Measurements from ENCODE around the gene VRK1.

The VRK1 gene

DNA sequence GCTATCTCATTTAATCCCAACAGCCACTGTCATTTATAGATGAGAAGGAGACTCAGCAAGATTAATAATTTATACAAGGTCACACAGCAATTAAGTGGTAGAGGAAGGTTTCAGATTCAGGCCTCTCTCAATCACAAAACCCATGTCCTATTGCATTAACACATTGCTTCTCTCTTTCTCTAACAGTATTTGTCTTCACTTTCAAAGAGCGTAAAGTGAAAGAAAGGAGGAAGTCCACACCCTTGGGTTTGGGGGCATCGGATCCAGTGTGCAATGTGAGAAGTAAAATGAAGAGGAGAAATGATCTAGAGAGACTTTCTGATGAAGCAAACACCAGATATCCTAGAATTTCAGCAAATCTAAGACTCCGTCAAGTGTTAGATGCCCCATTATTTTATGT lies 7.0 kb upstream of the VRK1 start:
- no peak for DNase-seq (ENCODE audit: low spot score)
- TF ChIP-seq, protein P1, sequence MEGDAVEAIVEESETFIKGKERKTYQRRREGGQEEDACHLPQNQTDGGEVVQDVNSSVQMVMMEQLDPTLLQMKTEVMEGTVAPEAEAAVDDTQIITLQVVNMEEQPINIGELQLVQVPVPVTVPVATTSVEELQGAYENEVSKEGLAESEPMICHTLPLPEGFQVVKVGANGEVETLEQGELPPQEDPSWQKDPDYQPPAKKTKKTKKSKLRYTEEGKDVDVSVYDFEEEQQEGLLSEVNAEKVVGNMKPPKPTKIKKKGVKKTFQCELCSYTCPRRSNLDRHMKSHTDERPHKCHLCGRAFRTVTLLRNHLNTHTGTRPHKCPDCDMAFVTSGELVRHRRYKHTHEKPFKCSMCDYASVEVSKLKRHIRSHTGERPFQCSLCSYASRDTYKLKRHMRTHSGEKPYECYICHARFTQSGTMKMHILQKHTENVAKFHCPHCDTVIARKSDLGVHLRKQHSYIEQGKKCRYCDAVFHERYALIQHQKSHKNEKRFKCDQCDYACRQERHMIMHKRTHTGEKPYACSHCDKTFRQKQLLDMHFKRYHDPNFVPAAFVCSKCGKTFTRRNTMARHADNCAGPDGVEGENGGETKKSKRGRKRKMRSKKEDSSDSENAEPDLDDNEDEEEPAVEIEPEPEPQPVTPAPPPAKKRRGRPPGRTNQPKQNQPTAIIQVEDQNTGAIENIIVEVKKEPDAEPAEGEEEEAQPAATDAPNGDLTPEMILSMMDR (IDR thresholded peaks at IDR 0.05; ENCODE audit: extremely low read depth, missing control alignments) = no peak

DNA sequence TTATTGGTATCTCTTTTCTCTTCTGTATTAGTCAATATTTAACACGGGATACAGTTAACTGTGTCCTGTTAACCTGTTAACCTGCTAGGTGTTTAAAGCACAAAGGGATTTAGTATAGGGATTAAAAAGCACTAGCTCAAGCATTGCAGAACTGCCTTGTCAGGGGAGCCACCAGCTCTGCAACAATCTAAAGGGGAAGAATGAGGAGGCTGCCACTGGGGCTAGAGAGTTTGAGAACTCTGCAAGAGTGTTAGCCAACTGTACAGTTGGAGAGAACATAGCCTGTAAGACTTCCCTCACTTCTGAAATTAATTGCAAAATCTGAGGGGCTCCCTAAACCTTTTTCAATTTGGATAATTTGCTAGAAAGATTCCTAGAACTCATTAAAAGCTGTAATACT lies 6.5 kb upstream of the VRK1 start:
- TF ChIP-seq, protein P1 (IDR thresholded peaks at IDR 0.05; ENCODE audit: extremely low read depth, missing control alignments) = no peak
- DNase-seq (ENCODE audit: low spot score) = no peak

DNA sequence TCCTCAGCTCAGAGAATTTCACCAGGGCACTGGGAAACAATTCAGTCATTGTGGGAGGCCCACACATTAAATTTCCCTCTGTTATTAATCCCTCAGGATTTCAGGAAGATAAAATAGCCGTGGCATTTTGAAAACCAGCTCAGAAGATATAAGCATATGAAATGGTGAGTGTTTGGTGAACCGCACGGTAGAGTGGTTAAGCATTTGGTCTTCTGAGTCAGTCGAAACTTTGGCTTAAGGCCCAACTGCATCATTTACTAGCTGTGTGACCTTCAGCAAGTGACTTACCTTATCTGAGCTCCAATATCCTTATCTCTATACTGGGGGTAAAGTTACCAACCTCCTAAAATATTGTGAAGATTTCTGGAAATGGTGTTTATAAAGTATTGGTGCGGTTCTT lies 5.2 kb upstream of the VRK1 start:
- DNase-seq (ENCODE audit: low spot score) = no peak
- TF ChIP-seq, protein P1 (IDR thresholded peaks at IDR 0.05; ENCODE audit: extremely low read depth, missing control alignments) = no peak

DNA sequence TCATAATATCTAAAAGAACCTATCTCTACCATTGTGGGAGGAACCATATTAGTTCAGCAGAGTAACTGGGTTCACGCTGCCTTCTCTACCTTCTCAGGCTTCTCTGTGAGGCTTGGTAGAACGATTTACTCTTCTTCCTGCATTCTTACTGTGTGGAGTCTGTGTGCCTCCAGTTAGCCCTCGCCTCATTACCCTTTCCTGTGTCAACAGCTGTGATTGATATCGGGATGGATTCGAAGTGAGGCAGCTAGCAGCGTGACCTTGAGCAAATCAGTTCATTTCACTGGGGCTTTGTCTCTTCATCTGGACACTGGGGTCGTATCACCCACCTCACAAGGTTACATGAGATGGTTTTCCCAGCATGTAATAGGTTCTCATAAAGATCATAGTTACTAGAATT lies 4.6 kb upstream of the VRK1 start:
- DNase-seq (ENCODE audit: low spot score) = no peak
- TF ChIP-seq, protein P1 (IDR thresholded peaks at IDR 0.05; ENCODE audit: extremely low read depth, missing control alignments) = no peak

DNA sequence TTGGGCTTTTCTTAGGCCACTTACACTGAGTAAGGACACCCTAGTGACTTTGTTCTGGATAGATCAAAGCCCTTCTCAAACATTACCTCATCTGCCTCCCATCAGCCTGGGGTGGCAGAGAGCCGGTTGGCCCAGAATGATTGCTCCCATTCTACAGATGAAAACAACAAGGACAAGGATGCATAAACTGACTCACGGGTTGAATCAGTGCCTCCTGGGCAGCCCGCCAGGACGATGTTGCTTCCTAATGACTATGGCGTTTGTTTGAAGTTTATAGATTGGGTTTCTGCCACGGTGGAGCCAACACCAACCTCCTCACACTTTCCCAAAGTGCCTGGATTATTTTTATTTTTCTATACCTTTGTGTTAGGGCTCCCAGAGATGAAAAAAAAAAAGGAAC lies 3.6 kb upstream of the VRK1 start:
- TF ChIP-seq, protein P1 (IDR thresholded peaks at IDR 0.05; ENCODE audit: extremely low read depth, missing control alignments) = no peak
- DNase-seq (ENCODE audit: low spot score) = no peak

DNA sequence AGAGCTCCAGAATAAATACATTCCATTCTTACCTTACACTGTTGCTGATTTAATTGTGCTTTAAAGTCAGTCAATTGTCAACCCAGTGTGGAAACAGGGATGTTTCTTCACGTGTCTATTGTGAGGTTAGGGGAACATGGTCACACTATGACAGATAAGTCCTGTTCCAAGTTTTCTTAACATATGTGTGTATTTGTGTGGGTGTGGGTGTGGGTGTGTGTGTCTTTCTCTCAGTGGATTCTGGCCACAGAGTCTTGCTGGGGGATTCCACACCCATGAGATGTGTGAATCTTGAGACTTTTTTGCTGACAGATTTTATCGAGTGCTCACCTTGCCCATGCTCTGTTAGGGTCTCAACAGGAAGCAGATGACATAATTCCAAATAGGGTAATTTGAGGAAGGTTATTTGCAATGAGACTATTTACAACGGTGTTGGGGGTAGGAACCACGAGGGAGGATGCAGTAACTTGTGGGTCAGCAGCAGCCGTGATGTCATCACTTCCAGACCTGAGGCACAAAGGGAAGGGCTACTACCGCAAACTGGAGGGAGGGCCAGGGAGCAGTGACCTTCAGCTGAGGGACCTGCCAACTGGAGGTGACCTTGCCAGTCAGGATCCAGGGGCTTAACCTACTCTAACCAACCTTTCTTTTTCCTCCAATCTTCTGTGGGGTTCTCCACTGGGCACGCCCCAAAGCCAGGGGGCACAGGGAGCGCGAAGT lies 1.9 kb upstream of the VRK1 start:
- DNase-seq (ENCODE audit: low spot score) = no peak
- TF ChIP-seq, protein P1 (IDR thresholded peaks at IDR 0.05; ENCODE audit: extremely low read depth, missing control alignments) = no peak

DNA sequence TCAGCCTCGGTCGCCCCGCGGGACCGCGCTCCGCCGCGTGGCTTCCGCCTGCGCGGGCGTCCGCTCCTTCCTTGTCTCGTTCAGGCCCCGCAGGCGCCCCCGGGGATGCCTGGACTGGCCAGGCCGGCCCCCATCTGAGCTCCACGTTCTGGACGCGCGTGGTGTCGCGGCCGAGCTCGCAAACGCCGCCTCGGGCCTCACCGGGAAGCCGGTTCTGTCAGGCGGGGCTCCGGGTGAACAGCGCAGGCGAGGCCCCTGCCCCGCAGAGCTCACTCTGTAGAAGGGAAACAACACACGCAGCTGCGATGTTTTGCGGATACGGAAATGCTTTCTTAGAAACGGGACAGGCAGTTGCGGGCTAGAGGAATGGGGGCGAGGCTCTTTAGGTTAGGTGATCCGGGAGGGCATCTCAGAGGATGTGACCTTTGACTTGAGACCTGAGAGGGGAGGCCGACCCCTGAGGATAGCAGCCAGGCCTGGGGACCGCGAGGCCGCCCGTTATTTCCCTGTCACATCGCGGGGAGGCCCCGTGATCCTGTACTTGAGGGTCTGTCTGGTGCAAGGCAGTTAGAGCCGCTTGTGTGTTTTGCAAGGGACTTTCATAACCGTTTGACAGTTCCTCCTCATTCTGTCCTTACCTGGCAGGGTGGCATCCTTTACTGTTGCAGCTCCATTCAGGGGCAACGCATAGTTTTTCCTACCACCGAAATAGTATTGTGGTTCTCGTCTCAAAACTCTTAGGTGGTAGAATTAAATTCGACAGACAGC lies 584 bp downstream of the VRK1 start:
- DNase-seq (ENCODE audit: low spot score) = peak; percentile 41
- TF ChIP-seq, protein P1 (IDR thresholded peaks at IDR 0.05; ENCODE audit: extremely low read depth, missing control alignments) = no peak

Data from GM20000 (cell line).